H9 (cell line): ENCODE results near the gene AATK. TPM values are rescaled to one million over a fixed set of nuclear protein-coding genes. Genes with fewer than 3 reads are reported as not detected.

Experiments used
- DNase-seq: peaks from one replicate; pipeline ENCODE4 v3.0.0-alpha.2; 2017
- H2AFZ ChIP-seq: one replicate; pipeline ENCODE4 v1.6.1; 2013; ENCODE audit warnings: mild to moderate bottlenecking, low read length, control low read depth, moderate library complexity
- H2AK5ac ChIP-seq: 2 replicates; pipeline ENCODE4 v1.6.1; 2013; ENCODE audit warnings: low read length, control low read depth, mixed read lengths; ENCODE audit not compliant: insufficient read length
- H2BK120ac ChIP-seq: one replicate; pipeline ENCODE4 v1.6.1; 2013; ENCODE audit warnings: low read depth, mild to moderate bottlenecking, low read length, control low read depth, inconsistent platforms; ENCODE audit not compliant: poor library complexity, severe bottlenecking
- H2BK12ac ChIP-seq: 2 replicates; pipeline ENCODE4 v1.6.1; 2013; ENCODE audit warnings: low read length, control low read depth, mixed read lengths, low read depth; ENCODE audit not compliant: insufficient read length
- H2BK15ac ChIP-seq: 2 replicates; pipeline ENCODE4 v1.6.1; 2013; ENCODE audit warnings: low read depth, low read length, control low read depth
- H2BK20ac ChIP-seq: one replicate; pipeline ENCODE4 v1.6.1; 2013; ENCODE audit warnings: low read depth, mild to moderate bottlenecking, low read length, control low read depth, inconsistent platforms; ENCODE audit not compliant: poor library complexity, severe bottlenecking
- H2BK5ac ChIP-seq: 2 replicates; pipeline ENCODE4 v1.6.1; 2013; ENCODE audit warnings: low read length, control low read depth, mixed read lengths; ENCODE audit not compliant: insufficient read length
- H3K14ac ChIP-seq: 2 replicates; pipeline ENCODE4 v1.6.1; 2013; ENCODE audit warnings: low read length, control low read depth; ENCODE audit not compliant: insufficient read depth
- H3K18ac ChIP-seq: 2 replicates; pipeline ENCODE4 v1.6.1; 2013; ENCODE audit warnings: low read depth, mild to moderate bottlenecking, mixed read lengths, low read length, control low read depth; ENCODE audit not compliant: insufficient read length
- H3K23ac ChIP-seq: 2 replicates; pipeline ENCODE4 v1.6.1; 2013; ENCODE audit warnings: low read length, control low read depth, mixed read lengths, low read depth; ENCODE audit not compliant: insufficient read length
- H3K23me2 ChIP-seq: 2 replicates; pipeline ENCODE4 v1.6.1; 2013; ENCODE audit warnings: low read depth, mild to moderate bottlenecking, mixed read lengths, low read length, control low read depth; ENCODE audit not compliant: insufficient read length, poor library complexity, severe bottlenecking
- H3K27ac ChIP-seq: 2 replicates; pipeline ENCODE4 v1.5.1; 2013; ENCODE audit warnings: low read length, control low read depth, mixed read lengths, low read depth; ENCODE audit not compliant: insufficient read length
- H3K27me3 ChIP-seq: 2 replicates; pipeline ENCODE4 v1.6.1; 2013; ENCODE audit warnings: low read length, control low read depth, inconsistent platforms; ENCODE audit not compliant: insufficient read depth
- H3K4ac ChIP-seq: 2 replicates; pipeline ENCODE4 v1.6.1; 2013; ENCODE audit warnings: low read depth, mild to moderate bottlenecking, control low read depth, inconsistent platforms, low read length, moderate library complexity
- H3K4me1 ChIP-seq: 2 replicates; pipeline ENCODE4 v1.6.1; 2013; ENCODE audit warnings: low read length, control low read depth, inconsistent platforms; ENCODE audit not compliant: insufficient read depth
- H3K4me2 ChIP-seq: 2 replicates; pipeline ENCODE4 v1.6.1; 2013; ENCODE audit warnings: low read length, control low read depth, mixed read lengths; ENCODE audit not compliant: insufficient read length, insufficient read depth
- H3K56ac ChIP-seq: 2 replicates; pipeline ENCODE4 v1.6.1; 2013; ENCODE audit warnings: low read depth, mild to moderate bottlenecking, mixed read lengths, low read length, control low read depth; ENCODE audit not compliant: insufficient read length
- H3K79me1 ChIP-seq: 2 replicates; pipeline ENCODE4 v1.6.1; 2013; ENCODE audit warnings: low read depth, mild to moderate bottlenecking, moderate library complexity, low read length, control low read depth, inconsistent platforms; ENCODE audit not compliant: insufficient read depth, poor library complexity, severe bottlenecking
- H3K79me2 ChIP-seq: 2 replicates; pipeline ENCODE4 v1.6.1; 2013; ENCODE audit warnings: low read length, control low read depth, inconsistent platforms; ENCODE audit not compliant: insufficient read depth
- H3K9ac ChIP-seq: 2 replicates; pipeline ENCODE4 v1.6.1; 2013; ENCODE audit warnings: low read length, control low read depth, mixed read lengths; ENCODE audit not compliant: insufficient read length; ENCODE audit errors: extremely low read depth
- H3K9me3 ChIP-seq: one replicate; pipeline ENCODE4 v1.6.1; 2013; ENCODE audit warnings: low read depth, low read length, inconsistent platforms; ENCODE audit not compliant: control insufficient read depth
- H3T11ph ChIP-seq: one replicate; pipeline ENCODE4 v1.6.1; 2013; ENCODE audit warnings: mild to moderate bottlenecking, low read length, control low read depth, inconsistent platforms
- H4K20me1 ChIP-seq: one replicate; pipeline ENCODE4 v1.6.1; 2013; ENCODE audit not compliant: control insufficient read depth, insufficient read length, insufficient read depth
- H4K5ac ChIP-seq: 2 replicates; pipeline ENCODE4 v1.6.1; 2013; ENCODE audit warnings: low read depth, mild to moderate bottlenecking, mixed read lengths, low read length, control low read depth; ENCODE audit not compliant: insufficient read length
- H4K8ac ChIP-seq: replicated peaks from 2 replicates; pipeline ENCODE4 v1.6.1; 2013; ENCODE audit warnings: low read length, control low read depth, mixed read lengths, low read depth; ENCODE audit not compliant: insufficient read length
- H4K91ac ChIP-seq: 2 replicates; pipeline ENCODE4 v1.6.1; 2013; ENCODE audit warnings: low read depth, mild to moderate bottlenecking, moderate library complexity, mixed read lengths, low read length, control low read depth; ENCODE audit not compliant: insufficient read length
- H3K27ac Mint-ChIP-seq, 3 experiments: 2 replicates in 2 of 3; 3 replicates in 1 of 3; pipeline ENCODE4 v1.8.0; 2020 to 2021; ENCODE audit warnings: mixed read lengths in 3 of 3, mild to moderate bottlenecking in 1 of 3, moderate library complexity in 1 of 3
- H3K27me3 Mint-ChIP-seq: 2 replicates; pipeline ENCODE4 v1.8.0; 2021; ENCODE audit warnings: low read depth, mild to moderate bottlenecking, moderate library complexity, mixed read lengths
- H3K36me3 Mint-ChIP-seq, 3 experiments: 2 replicates in 2 of 3; 3 replicates in 1 of 3; pipeline ENCODE4 v1.8.0; 2020 to 2021; ENCODE audit warnings: low read depth in 3 of 3, mixed read lengths in 3 of 3; ENCODE audit not compliant: insufficient read depth in 1 of 3
- H3K4me1 Mint-ChIP-seq, 2 experiments: 2 replicates each; pipeline ENCODE4 v1.8.0; 2020; ENCODE audit warnings: mixed read lengths in 2 of 2
- H3K4me3 Mint-ChIP-seq, 2 experiments: 2 replicates in 1 of 2; 3 replicates in 1 of 2; pipeline ENCODE4 v1.8.0; 2020 to 2021; ENCODE audit warnings: mild to moderate bottlenecking in 2 of 2, mixed read lengths in 2 of 2, moderate library complexity in 1 of 2
- H3K9me3 Mint-ChIP-seq, 2 experiments: 2 replicates in 1 of 2; 3 replicates in 1 of 2; pipeline ENCODE4 v1.8.0; 2020; ENCODE audit warnings: mild to moderate bottlenecking in 2 of 2, mixed read lengths in 2 of 2, moderate library complexity in 1 of 2
- CTCF ChIP-seq: fragments of 200-600 bp; sonication (generic); conservative IDR thresholded peaks from 3 replicates; pipeline ENCODE4 v1.8.0; 2021; ENCODE audit warnings: antibody characterized with exemption, mild to moderate bottlenecking
- WGBS: extraction: QIAGEN DNeasy Blood & Tissue Kit; methylation state at CpG from one replicate; pipeline ENCODE4 v1.1.7; 2013; ENCODE audit warnings: missing lambda C conversion rate, low lambda C conversion rate, mixed read lengths; ENCODE audit not compliant: insufficient read length; ENCODE audit errors: extremely low coverage; 5-methylcytosine and 5-hydroxymethylcytosine counted together
- total RNA-seq: library from RNA; stranded (reverse); gene quantifications from 2 replicates; pipeline ENCODE4 v1.2.1, GENCODE V29; 2021

The AATK gene
- total RNA-seq, 1 experiment from 2014 or later = 2.4 TPM

DNA sequence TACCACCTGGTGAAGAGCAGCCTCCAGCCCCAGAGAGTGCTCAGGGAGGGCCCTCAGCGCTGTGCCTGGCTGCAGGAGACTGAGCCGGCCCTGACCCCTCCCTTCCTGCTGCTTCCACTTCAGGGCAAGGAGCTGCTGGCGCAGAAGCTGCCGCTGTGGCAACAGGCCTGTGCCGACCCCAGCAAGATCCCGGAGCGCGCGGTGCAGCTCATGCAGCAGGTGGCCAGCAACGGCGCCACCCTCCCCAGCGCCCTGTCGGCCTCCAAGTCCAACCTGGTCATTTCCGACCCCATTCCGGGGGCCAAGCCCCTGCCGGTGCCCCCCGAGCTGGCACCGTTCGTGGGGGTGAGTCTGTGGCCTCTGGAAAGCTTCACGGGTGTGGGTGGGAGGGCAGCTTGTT, 62.6 kb downstream of the AATK start:
- H4K91ac ChIP-seq = no peak overlapping the region
- H4K5ac ChIP-seq = no peak overlapping the region
- no peak overlapping the region for H3K9ac ChIP-seq
- Mint-ChIP-seq H3K4me1 (no peaks in the 10 kb centered on the region), H3K27me3 (no peaks in the 10 kb centered on the region), H3K36me3 (no peaks in the 10 kb centered on the region; a peak in 2 of 7 replicates), H3K4me3 (no peak overlapping the region), H3K27ac (no peak overlapping the region), H3K9me3 (no peaks in the 10 kb centered on the region; a peak in 1 of 5 replicates)
- no peaks in the 10 kb centered on the region for H3K4me1 ChIP-seq
- no peak overlapping the region for H3K4ac ChIP-seq
- H3K56ac ChIP-seq = no peak overlapping the region
- H3K14ac ChIP-seq = no peak overlapping the region
- H2BK15ac ChIP-seq = no peak overlapping the region
- H2BK20ac ChIP-seq = no peak overlapping the region
- no peak overlapping the region for H2BK120ac ChIP-seq
- H3T11ph ChIP-seq = no peak overlapping the region
- no peak for DNase-seq
- no peak overlapping the region for H2AK5ac ChIP-seq
- no CpG with 5 or more reads among the region's 20 CpGs for WGBS
- no peak overlapping the region for H4K8ac ChIP-seq
- peaks cover 3% of the 10 kb centered on the region for H3K23me2 ChIP-seq
- H4K20me1 ChIP-seq = no peaks in the 10 kb centered on the region
- H2AFZ ChIP-seq = no peak overlapping the region
- no peak overlapping the region for H2BK5ac ChIP-seq
- TF ChIP-seq CTCF = no peak
- H3K9me3 ChIP-seq = no peaks in the 10 kb centered on the region
- no peak overlapping the region for H3K27ac ChIP-seq
- H3K79me1 ChIP-seq = no peaks in the 10 kb centered on the region
- no peak overlapping the region for H3K23ac ChIP-seq
- H3K4me2 ChIP-seq = no peak overlapping the region
- H3K79me2 ChIP-seq = no peaks in the 10 kb centered on the region
- no peak overlapping the region for H3K18ac ChIP-seq
- no peak overlapping the region for H2BK12ac ChIP-seq
- H3K27me3 ChIP-seq = no peaks in the 10 kb centered on the region
